Suprapubic skin (tissue), 3 donors: ENCODE measurements around the gene RDX.

Experiments
- POLR2A ChIP-seq, 2 donors: fragments of 450-650 bp; IDR thresholded peaks; one replicate each; pipeline ENCODE4 v1.6.1; 2017; ENCODE audit warnings: antibody characterized with exemption in 2 of 2, mild to moderate bottlenecking in 2 of 2, moderate library complexity in 2 of 2
- TF ChIP-seq, protein P1 (sequence below), 2 donors: fragments of 200-600 bp in 1 of 2; fragments of 450-650 bp in 1 of 2; sonication (generic) in 1 of 2; IDR thresholded peaks; one replicate each; pipeline ENCODE4 v1.5.1; 2016 to 2019; ENCODE audit warnings: antibody characterized with exemption in 2 of 2, mild to moderate bottlenecking in 1 of 2, moderate library complexity in 1 of 2

DNA sequence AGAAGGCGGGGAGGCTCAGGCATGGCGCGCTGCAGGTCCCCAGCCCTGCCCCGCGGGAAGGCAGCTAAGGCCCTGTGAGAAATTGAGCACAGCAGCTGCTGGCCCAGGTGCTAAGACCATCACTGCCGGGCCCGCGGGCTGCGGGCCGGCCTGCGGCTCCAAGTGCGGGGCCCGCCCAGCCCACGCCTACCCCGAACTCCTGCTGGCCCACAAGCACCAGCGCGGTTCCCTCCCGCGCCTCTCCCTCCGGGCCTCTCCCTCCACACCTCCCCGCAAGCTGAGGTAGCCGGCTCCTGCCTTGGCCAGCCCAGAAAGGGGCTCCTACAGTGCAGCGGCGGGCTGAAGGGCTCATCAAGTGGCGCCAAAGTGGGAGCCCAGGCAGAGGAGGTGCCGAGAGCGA lies 4.6 kb upstream of the RDX start:
- TF ChIP-seq, protein P1, sequence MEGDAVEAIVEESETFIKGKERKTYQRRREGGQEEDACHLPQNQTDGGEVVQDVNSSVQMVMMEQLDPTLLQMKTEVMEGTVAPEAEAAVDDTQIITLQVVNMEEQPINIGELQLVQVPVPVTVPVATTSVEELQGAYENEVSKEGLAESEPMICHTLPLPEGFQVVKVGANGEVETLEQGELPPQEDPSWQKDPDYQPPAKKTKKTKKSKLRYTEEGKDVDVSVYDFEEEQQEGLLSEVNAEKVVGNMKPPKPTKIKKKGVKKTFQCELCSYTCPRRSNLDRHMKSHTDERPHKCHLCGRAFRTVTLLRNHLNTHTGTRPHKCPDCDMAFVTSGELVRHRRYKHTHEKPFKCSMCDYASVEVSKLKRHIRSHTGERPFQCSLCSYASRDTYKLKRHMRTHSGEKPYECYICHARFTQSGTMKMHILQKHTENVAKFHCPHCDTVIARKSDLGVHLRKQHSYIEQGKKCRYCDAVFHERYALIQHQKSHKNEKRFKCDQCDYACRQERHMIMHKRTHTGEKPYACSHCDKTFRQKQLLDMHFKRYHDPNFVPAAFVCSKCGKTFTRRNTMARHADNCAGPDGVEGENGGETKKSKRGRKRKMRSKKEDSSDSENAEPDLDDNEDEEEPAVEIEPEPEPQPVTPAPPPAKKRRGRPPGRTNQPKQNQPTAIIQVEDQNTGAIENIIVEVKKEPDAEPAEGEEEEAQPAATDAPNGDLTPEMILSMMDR (IDR thresholded peaks at IDR 0.05): no peak
- TF ChIP-seq POLR2A (IDR thresholded peaks at IDR 0.05): no peak
